Measurements from ENCODE around the gene TMEM91. TPM values are rescaled to one million over a fixed set of nuclear protein-coding genes. Genes with fewer than 3 reads are reported as not detected.

Gene TMEM91
- total and polyA plus RNA-seq, 9 of the 15 experiments (the other 6 are each of a cell fraction or from before 2014, with no cell fraction given): 1.2 to 5.2 (median 2.7) TPM

GRCh38 chr19:41363753-41364523 lies 12.4 kb upstream of the TMEM91 start, which contains the start of gene B9D2 (continued):
- no peak for TF ChIP-seq ZNF347 (CRISPR knock-in tag; IDR thresholded peaks at IDR 0.05; ENCODE audit: low read depth)
- TF ChIP-seq ATF3 (IDR thresholded peaks at IDR 0.05): 0 out of 2 replicates have a peak, but pooled peaks have one; percentile 12
- TF ChIP-seq ATF3 (CRISPR knock-in tag; conservative IDR thresholded peaks at IDR 0.05): 0 out of 2 replicates have a peak, but pooled peaks have one; percentile 72
- no peak for TF ChIP-seq U2AF2 (optimal IDR thresholded peaks at IDR 0.05; ENCODE audit: low read depth, low read length)
- TF ChIP-seq, protein P1, sequence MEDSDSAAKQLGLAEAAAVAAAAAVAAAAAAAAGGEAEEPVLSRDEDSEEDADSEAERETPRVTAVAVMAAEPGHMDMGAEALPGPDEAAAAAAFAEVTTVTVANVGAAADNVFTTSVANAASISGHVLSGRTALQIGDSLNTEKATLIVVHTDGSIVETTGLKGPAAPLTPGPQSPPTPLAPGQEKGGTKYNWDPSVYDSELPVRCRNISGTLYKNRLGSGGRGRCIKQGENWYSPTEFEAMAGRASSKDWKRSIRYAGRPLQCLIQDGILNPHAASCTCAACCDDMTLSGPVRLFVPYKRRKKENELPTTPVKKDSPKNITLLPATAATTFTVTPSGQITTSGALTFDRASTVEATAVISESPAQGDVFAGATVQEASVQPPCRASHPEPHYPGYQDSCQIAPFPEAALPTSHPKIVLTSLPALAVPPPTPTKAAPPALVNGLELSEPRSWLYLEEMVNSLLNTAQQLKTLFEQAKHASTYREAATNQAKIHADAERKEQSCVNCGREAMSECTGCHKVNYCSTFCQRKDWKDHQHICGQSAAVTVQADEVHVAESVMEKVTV (CRISPR knock-in tag; IDR thresholded peaks at IDR 0.05): no peak
- TF ChIP-seq ZNF717 (CRISPR knock-in tag; IDR thresholded peaks at IDR 0.05): no peak
- TF ChIP-seq BCOR (IDR thresholded peaks at IDR 0.05): no peak
- 0 out of 2 replicates have a peak, but pooled peaks have one; percentile 25 for TF ChIP-seq KLF6 (CRISPR knock-in tag; IDR thresholded peaks at IDR 0.05; ENCODE audit: borderline replicate concordance)
- no peak for TF ChIP-seq HDAC2 (IDR thresholded peaks at IDR 0.05)
- no peak for TF ChIP-seq ZNF384 (IDR thresholded peaks at IDR 0.05; ENCODE audit: low read depth, low read length)
- peak; percentile 29; the same call in 1 of the 2 replicates for TF ChIP-seq NR2F6 (CRISPR knock-in tag; IDR thresholded peaks at IDR 0.05)
- no peak for TF ChIP-seq SRSF9 (IDR thresholded peaks at IDR 0.05; ENCODE audit: borderline replicate concordance, low read depth, low read length)
- peak; percentile 85 for TF ChIP-seq LCOR (CRISPR knock-in tag; IDR thresholded peaks at IDR 0.05)
- TF ChIP-seq BCLAF1 (IDR thresholded peaks at IDR 0.05; ENCODE audit: borderline replicate concordance in 1 of 2, control insufficient read depth in 1 of 2, low read depth in 2 of 2, low read length in 1 of 2): 0 out of 4 replicates have a peak, but pooled peaks of 1 of the 2 experiments have one; percentile 58
- TF ChIP-seq ZNF324 (CRISPR knock-in tag; IDR thresholded peaks at IDR 0.05): no peak
- TF ChIP-seq DDX20 (tag; IDR thresholded peaks at IDR 0.05; ENCODE audit: low read depth): no peak
- TF ChIP-seq CTBP1 (IDR thresholded peaks at IDR 0.05; ENCODE audit: borderline replicate concordance): no peak; the same call in 1 of the 2 replicates
- TF ChIP-seq, protein P2, sequence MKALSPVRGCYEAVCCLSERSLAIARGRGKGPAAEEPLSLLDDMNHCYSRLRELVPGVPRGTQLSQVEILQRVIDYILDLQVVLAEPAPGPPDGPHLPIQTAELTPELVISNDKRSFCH (CRISPR knock-in tag; IDR thresholded peaks at IDR 0.05): no peak
- TF ChIP-seq, protein P2 (tag; IDR thresholded peaks at IDR 0.05): no peak
- peak; percentile 59 for TF ChIP-seq ZBTB9 (CRISPR knock-in tag; IDR thresholded peaks at IDR 0.05)
- no peak for TF ChIP-seq HEY1 (CRISPR knock-in tag; IDR thresholded peaks at IDR 0.05; ENCODE audit: borderline replicate concordance)

All from K562 (cell line).